ENCODE measurements around the gene ADRM1. TPM values are rescaled to one million over a fixed set of nuclear protein-coding genes. Genes with fewer than 3 reads are reported as not detected.

ADRM1 gene
- total RNA-seq, 1 donor from 2014 or later, result 63.9 TPM

GRCh38 chr20:62347445-62347844, 44.6 kb downstream of the ADRM1 start:
- peaks cover 72% of the 10 kb centered on the region for H3K36me3 ChIP-seq
- TF ChIP-seq CTCF (IDR thresholded peaks at IDR 0.05), result no peak
- H3K9me3 ChIP-seq, result peaks cover 6% of the 10 kb centered on the region
- no peak overlapping the region for H3K27ac ChIP-seq
- DNase-seq (no peak), ATAC-seq (no peak)
- H3K4me3 ChIP-seq, result no peak overlapping the region
- H3K4me1 ChIP-seq, result peaks cover 8% of the 10 kb centered on the region
- intact Hi-C loops (cut with DNase I), result no loop called here
- no peaks in the 10 kb centered on the region for H3K27me3 ChIP-seq (ENCODE audit: low read depth)

- peaks cover 13% of the 10 kb centered on the region for H3K4me1 ChIP-seq
- peaks cover 75% of the 10 kb centered on the region for H3K36me3 ChIP-seq
- peaks cover 6% of the 10 kb centered on the region for H3K9me3 ChIP-seq
- no peak overlapping the region for H3K4me3 ChIP-seq
- H3K27me3 ChIP-seq (ENCODE audit: low read depth), result no peaks in the 10 kb centered on the region
- intact Hi-C loops (cut with DNase I), result no loop called here
- DNase-seq (no peak), ATAC-seq (no peak)
- H3K27ac ChIP-seq, result no peak overlapping the region
- no peak for TF ChIP-seq CTCF (IDR thresholded peaks at IDR 0.05)
Measured at GRCh38 chr20:62348604-62349003, 45.8 kb downstream of the ADRM1 start.

- Histone ChIP-seq H3K27ac (peak overlapping the region; percentile 65), H3K4me3 (no peak overlapping the region), H3K4me1 (peaks cover 20% of the 10 kb centered on the region), H3K36me3 (peaks cover 66% of the 10 kb centered on the region), H3K27me3 (ENCODE audit: low read depth) (no peaks in the 10 kb centered on the region), H3K9me3 (peaks cover 6% of the 10 kb centered on the region)
- ATAC-seq, result no peak
- DNase-seq, result no peak
- no peak for TF ChIP-seq CTCF (IDR thresholded peaks at IDR 0.05)
- intact Hi-C loops (cut with DNase I), result no loop called here
Measured at GRCh38 chr20:62349556-62350097, 46.8 kb downstream of the ADRM1 start.

- H3K27me3 ChIP-seq (ENCODE audit: low read depth), result no peaks in the 10 kb centered on the region
- no peak for TF ChIP-seq CTCF (IDR thresholded peaks at IDR 0.05)
- peak; percentile 67 to 73 for ATAC-seq
- peak overlapping the region; percentile 65 for H3K27ac ChIP-seq
- H3K4me1 ChIP-seq, result peaks cover 26% of the 10 kb centered on the region
- peak; percentile 80 for DNase-seq
- H3K36me3 ChIP-seq, result peaks cover 61% of the 10 kb centered on the region
- intact Hi-C loops (cut with DNase I), result no loop called here
- H3K4me3 ChIP-seq, result no peak overlapping the region
- H3K9me3 ChIP-seq, result peaks cover 6% of the 10 kb centered on the region
Measured at GRCh38 chr20:62350098-62350628, 47.4 kb downstream of the ADRM1 start.

GRCh38 chr20:62350629-62351422, 48.0 kb downstream of the ADRM1 start:
- ATAC-seq, result peak; percentile 12 to 21
- Histone ChIP-seq H3K4me1 (peaks cover 32% of the 10 kb centered on the region), H3K27ac (peak overlapping the region; percentile 65)

More at GRCh38 chr20:62350629-62351422, 48.0 kb downstream of the ADRM1 start:
- peaks cover 6% of the 10 kb centered on the region for H3K9me3 ChIP-seq
- intact Hi-C loops (cut with DNase I), result no loop called here
- no peak overlapping the region for H3K4me3 ChIP-seq
- peaks cover 56% of the 10 kb centered on the region for H3K36me3 ChIP-seq
- DNase-seq, result no peak
- H3K27me3 ChIP-seq (ENCODE audit: low read depth), result no peaks in the 10 kb centered on the region
- no peak for TF ChIP-seq CTCF (IDR thresholded peaks at IDR 0.05)
